Measurements from ENCODE around the gene IL25. TPM values are rescaled to one million over a fixed set of nuclear protein-coding genes. Genes with fewer than 3 reads are reported as not detected.
"Not testable (repeated sequence)": the region's sequence is repeated elsewhere in the genome, so short reads cannot be mapped to it uniquely, and the experiment has no call there.

The IL25 gene
- total RNA-seq, 5 donors from 2014 or later (not counting 1 experiment from before 2014, with no cell fraction given), result not detected

DNA sequence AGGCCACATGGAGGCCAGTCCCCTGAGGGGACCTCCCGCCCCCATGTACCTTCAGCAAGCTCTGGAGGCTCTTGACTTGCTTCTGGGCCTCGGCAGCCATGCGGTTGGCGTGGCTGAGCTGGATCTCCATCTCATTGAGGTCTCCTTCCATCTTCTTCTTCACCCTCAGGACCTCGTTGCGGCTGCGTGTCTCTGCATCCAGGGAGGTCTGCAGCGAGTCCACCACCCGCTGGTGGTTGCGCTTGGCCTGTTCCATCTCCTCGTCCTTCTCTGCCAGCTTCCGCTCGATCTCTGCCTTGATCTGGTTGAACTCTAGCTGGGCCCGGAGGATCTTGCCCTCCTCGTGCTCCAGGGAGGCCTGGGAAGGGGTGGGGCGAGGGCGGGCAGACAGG lies 13.7 kb downstream of the IL25 start:
- DNase-seq; H3K4me1 ChIP-seq (ENCODE audit: control insufficient read depth in 1 of 2, extremely low read depth in 1 of 2, insufficient read depth in 2 of 2, low read length in 2 of 2); H3K27ac Mint-ChIP-seq; POLR2A ChIA-PET; H3K9me3 Mint-ChIP-seq; H3K4me1 Mint-ChIP-seq; H3K9me3 ChIP-seq; H3K27ac ChIP-seq (ENCODE audit: low read length); CTCF ChIA-PET; H3K4me3 ChIP-seq (ENCODE audit: control insufficient read depth in 1 of 2, extremely low read depth in 1 of 2, low read length in 1 of 2); H3K4me3 Mint-ChIP-seq; H3K36me3 Mint-ChIP-seq; ATAC-seq (replicated peaks in 1 of 4); H3K36me3 ChIP-seq (ENCODE audit: control insufficient read depth in 2 of 2, extremely low read depth in 1 of 2, insufficient read depth in 1 of 2, low read length in 1 of 2): not testable (repeated sequence)
- 60% methylated on average over 2 of the region's 17 CpGs for WGBS (ENCODE audit: insufficient coverage)
- H3K27me3 Mint-ChIP-seq, result peaks cover 22 to 24% of the 10 kb centered on the region in 2 donors
- H3K27me3 ChIP-seq (replicated peaks in 1 of 2; ENCODE audit: control insufficient read depth in 2 of 2, extremely low read depth in 1 of 2, insufficient read depth in 2 of 2, low read length in 1 of 2), result peaks cover 0 to 36% of the 10 kb centered on the region in 2 experiments

DNA sequence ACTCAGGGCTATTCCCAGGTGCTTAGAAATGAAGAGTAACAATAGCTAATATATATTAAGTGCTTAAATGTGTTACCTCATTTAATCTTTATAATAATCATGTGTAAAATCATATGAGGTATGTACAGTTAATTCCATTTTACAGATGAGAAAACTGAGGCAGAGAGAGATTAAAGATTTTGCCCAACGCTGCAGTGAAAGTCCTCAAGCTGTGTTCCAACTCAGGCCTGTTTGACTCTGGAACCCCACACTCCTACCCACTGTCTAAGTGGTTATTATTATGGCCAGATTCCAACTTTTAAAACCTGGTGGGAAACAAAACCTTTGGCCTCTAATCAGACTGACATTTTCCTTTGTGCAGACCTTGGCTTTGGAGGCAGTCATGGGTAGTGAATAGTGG lies 14.4 kb downstream of the IL25 start:
- Histone ChIP-seq H3K27me3 (replicated peaks in 1 of 2; ENCODE audit: control insufficient read depth in 2 of 2, extremely low read depth in 1 of 2, insufficient read depth in 2 of 2, low read length in 1 of 2) (peaks cover 0 to 31% of the 10 kb centered on the region in 2 experiments), H3K4me3 (ENCODE audit: control insufficient read depth in 1 of 2, extremely low read depth in 1 of 2, low read length in 1 of 2) (no peak overlapping the region), H3K9me3 (no peaks in the 10 kb centered on the region), H3K36me3 (ENCODE audit: control insufficient read depth in 2 of 2, extremely low read depth in 1 of 2, insufficient read depth in 1 of 2, low read length in 1 of 2) (no peaks in the 10 kb centered on the region), H3K4me1 (ENCODE audit: control insufficient read depth in 1 of 2, extremely low read depth in 1 of 2, insufficient read depth in 2 of 2, low read length in 2 of 2) (no peaks in the 10 kb centered on the region), H3K27ac (ENCODE audit: low read length) (no peak overlapping the region)
- no peaks in the 10 kb centered on the region for H3K4me1 Mint-ChIP-seq
- DNase-seq (no peak), ATAC-seq (replicated peaks in 1 of 4) (no peak)
- POLR2A ChIA-PET, result no interaction called here
- no peaks in the 10 kb centered on the region for H3K9me3 Mint-ChIP-seq
- H3K4me3 Mint-ChIP-seq, result no peak overlapping the region
- CTCF ChIA-PET, result no interaction called here
- no peaks in the 10 kb centered on the region for H3K36me3 Mint-ChIP-seq
- no peak overlapping the region for H3K27ac Mint-ChIP-seq
- H3K27me3 Mint-ChIP-seq, result peaks cover 21 to 22% of the 10 kb centered on the region in 2 donors
- WGBS (ENCODE audit: insufficient coverage), result no CpG with 5 or more reads among the region's 1 CpG

DNA sequence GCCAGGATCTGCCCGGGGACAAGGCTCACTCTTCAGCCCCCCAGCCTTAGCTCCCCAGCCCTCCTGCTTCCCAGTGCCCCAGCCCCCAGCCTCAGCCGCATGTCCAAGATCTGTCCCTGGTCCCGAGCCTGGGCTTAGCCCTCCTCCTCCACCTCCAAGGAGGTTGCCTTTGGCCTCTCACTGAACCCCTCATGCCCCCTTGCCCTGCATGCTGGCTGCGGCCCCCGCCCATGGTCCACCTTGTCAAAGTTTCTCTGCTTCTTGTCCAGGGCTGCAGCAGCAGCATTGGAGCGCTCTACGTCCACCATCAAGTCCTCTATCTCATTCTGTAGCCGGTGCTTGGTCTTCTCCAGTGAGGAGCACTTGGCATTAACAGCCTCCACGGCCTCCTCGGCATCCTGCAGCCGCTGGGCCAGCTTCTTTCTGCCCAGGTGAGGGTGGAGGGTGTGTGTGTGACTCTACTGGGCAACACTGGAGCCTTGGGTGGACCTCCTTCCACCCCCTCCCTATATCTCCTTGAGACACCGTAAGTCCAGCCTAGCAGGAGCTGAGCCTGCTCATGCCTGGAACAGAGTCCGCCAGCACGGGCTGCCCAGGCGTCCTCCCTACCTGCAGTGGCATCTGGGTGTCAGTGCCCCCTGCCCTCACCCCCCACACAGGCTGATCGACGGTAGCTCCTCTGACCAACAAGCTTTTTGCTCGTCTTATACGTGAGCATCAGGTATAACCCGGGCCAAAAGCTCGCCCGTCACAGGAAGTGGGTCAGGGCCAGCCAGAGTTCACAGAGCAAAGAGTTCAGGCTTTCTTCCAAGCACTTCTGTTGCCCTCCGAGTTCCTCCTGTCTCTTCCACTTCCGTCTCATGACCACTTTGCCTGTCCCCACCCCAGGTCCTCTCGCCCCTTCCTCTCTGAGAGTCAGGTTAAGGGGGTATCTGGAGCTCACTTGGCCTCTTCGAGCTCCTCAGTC lies 15.6 kb downstream of the IL25 start:
- CTCF ChIA-PET, result interaction anchor here in 1 of 2 donors (0.9 kb wide), 1 partner anchor 9 kb away, joined by 3 read pairs; no protein-coding TSS in a partner anchor
- Histone ChIP-seq H3K4me3 (ENCODE audit: control insufficient read depth in 1 of 2, extremely low read depth in 1 of 2, low read length in 1 of 2) (no peak overlapping the region), H3K9me3 (no peaks in the 10 kb centered on the region), H3K27ac (ENCODE audit: low read length) (no peak overlapping the region), H3K27me3 (replicated peaks in 1 of 2; ENCODE audit: control insufficient read depth in 2 of 2, extremely low read depth in 1 of 2, insufficient read depth in 2 of 2, low read length in 1 of 2) (peaks cover 0 to 23% of the 10 kb centered on the region in 2 experiments), H3K4me1 (ENCODE audit: control insufficient read depth in 1 of 2, extremely low read depth in 1 of 2, insufficient read depth in 2 of 2, low read length in 2 of 2) (no peaks in the 10 kb centered on the region), H3K36me3 (ENCODE audit: control insufficient read depth in 2 of 2, extremely low read depth in 1 of 2, insufficient read depth in 1 of 2, low read length in 1 of 2) (no peaks in the 10 kb centered on the region)
- Mint-ChIP-seq H3K4me1 (no peaks in the 10 kb centered on the region), H3K4me3 (no peak overlapping the region), H3K27me3 (peaks cover 14 to 16% of the 10 kb centered on the region in 2 donors), H3K9me3 (no peaks in the 10 kb centered on the region), H3K27ac (no peak overlapping the region), H3K36me3 (no peaks in the 10 kb centered on the region)
- POLR2A ChIA-PET, result no interaction called here
- ATAC-seq (replicated peaks in 1 of 4) (no peak), DNase-seq (no peak)
- WGBS (ENCODE audit: insufficient coverage), result 73% methylated on average over 14 of the region's 26 CpGs

DNA sequence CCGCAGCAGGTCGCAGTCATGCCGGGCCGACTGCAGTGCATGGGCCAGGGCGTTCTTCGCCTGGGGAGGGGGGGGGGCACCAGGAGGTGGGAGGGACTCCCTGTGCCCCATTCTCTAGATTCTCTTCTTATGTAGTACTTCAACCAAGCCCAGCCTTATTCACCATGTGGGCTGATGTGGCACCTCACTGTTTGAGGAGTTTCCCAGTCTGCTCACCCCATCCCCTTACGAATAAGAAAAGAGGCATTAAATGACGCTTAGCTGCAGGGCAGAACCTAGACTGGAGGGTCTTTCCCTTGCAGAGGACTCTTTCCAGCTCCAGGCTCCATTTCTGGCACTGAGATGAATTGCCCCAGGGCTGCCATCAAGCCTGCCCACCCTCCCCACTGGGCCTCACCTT lies 16.4 kb downstream of the IL25 start:
- ChIA-PET CTCF (interaction anchor here in 1 of 2 donors (0.9 kb wide), 1 partner anchor 10 kb away, joined by 3 read pairs; no protein-coding TSS in a partner anchor), POLR2A (no interaction called here)
- no peak for DNase-seq
- H3K27me3 ChIP-seq (replicated peaks in 1 of 2; ENCODE audit: control insufficient read depth in 2 of 2, extremely low read depth in 1 of 2, insufficient read depth in 2 of 2, low read length in 1 of 2), result peaks cover 0 to 23% of the 10 kb centered on the region in 2 experiments
- H3K9me3 ChIP-seq, result no peaks in the 10 kb centered on the region
- Mint-ChIP-seq H3K4me1 (no peaks in the 10 kb centered on the region), H3K27ac (no peak overlapping the region), H3K4me3 (no peak overlapping the region), H3K27me3 (peaks cover 16 to 17% of the 10 kb centered on the region in 2 donors), H3K9me3 (no peaks in the 10 kb centered on the region), H3K36me3 (no peaks in the 10 kb centered on the region)
- no peak overlapping the region for H3K4me3 ChIP-seq (ENCODE audit: control insufficient read depth in 1 of 2, extremely low read depth in 1 of 2, low read length in 1 of 2)
- no peak for ATAC-seq (replicated peaks in 1 of 4)
- no peak overlapping the region for H3K27ac ChIP-seq (ENCODE audit: low read length)
- WGBS (ENCODE audit: insufficient coverage), result no CpG with 5 or more reads among the region's 8 CpGs
- H3K36me3 ChIP-seq (ENCODE audit: control insufficient read depth in 2 of 2, extremely low read depth in 1 of 2, insufficient read depth in 1 of 2, low read length in 1 of 2), result no peaks in the 10 kb centered on the region
- no peaks in the 10 kb centered on the region for H3K4me1 ChIP-seq (ENCODE audit: control insufficient read depth in 1 of 2, extremely low read depth in 1 of 2, insufficient read depth in 2 of 2, low read length in 2 of 2)

DNA sequence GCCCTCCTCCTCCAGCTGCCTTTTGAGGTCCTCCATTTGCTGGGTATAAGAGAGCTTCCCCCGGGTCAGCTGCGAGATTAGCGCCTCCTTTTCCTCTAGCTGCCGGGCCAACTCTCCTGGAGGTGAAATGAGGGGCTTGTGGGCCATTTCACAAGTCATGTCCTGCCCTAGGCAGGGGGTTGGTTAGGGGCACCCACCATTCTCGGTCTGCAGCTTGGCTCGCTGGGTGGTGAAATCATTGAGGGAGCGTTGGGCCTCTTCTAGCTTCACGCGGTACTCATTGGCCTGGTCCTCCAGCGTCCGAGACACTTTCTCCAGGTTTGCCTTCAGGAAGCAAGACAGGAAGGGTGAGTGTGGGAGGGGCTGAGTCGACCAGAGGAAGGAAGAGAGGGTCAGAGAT lies 16.8 kb downstream of the IL25 start:
- H3K27me3 Mint-ChIP-seq, result peaks cover 16 to 17% of the 10 kb centered on the region in 2 donors
- no peak for ATAC-seq (replicated peaks in 1 of 4)
- ChIA-PET CTCF (interaction anchor here in 1 of 2 donors (0.9 kb wide), 1 partner anchor 10 kb away, joined by 3 read pairs; no protein-coding TSS in a partner anchor), POLR2A (no interaction called here)
- H3K27ac Mint-ChIP-seq, result no peak overlapping the region
- H3K4me3 Mint-ChIP-seq, result no peak overlapping the region
- Histone ChIP-seq H3K9me3 (no peaks in the 10 kb centered on the region), H3K4me3 (ENCODE audit: control insufficient read depth in 1 of 2, extremely low read depth in 1 of 2, low read length in 1 of 2) (no peak overlapping the region), H3K27me3 (replicated peaks in 1 of 2; ENCODE audit: control insufficient read depth in 2 of 2, extremely low read depth in 1 of 2, insufficient read depth in 2 of 2, low read length in 1 of 2) (peaks cover 0 to 23% of the 10 kb centered on the region in 2 experiments), H3K36me3 (ENCODE audit: control insufficient read depth in 2 of 2, extremely low read depth in 1 of 2, insufficient read depth in 1 of 2, low read length in 1 of 2) (no peaks in the 10 kb centered on the region), H3K4me1 (ENCODE audit: control insufficient read depth in 1 of 2, extremely low read depth in 1 of 2, insufficient read depth in 2 of 2, low read length in 2 of 2) (no peaks in the 10 kb centered on the region), H3K27ac (ENCODE audit: low read length) (no peak overlapping the region)
- DNase-seq, result no peak
- H3K36me3 Mint-ChIP-seq, result no peaks in the 10 kb centered on the region
- WGBS (ENCODE audit: insufficient coverage), result 77% methylated on average over 7 of the region's 12 CpGs
- H3K9me3 Mint-ChIP-seq, result no peaks in the 10 kb centered on the region
- no peaks in the 10 kb centered on the region for H3K4me1 Mint-ChIP-seq

DNA sequence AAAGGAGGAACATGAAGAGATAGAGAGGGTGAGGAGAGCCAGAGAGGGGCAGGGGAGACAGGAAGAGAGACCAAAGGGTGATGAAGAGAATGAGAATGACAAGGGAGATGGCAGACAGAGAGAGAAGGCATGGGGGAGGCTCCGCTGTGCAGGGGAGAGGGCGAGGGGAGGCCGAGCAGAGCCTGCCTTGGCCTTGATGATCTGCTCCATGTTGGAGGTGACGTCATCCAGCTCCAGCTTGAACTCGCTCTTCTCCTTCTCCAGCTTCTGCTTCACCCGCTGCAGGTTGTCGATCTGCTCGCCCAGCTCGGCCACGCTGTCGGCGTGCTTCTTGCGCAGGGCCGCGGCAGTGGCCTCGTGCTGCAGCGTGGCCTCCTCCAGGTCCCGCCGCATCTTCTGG lies 17.3 kb downstream of the IL25 start:
- H3K27ac Mint-ChIP-seq; H3K4me3 Mint-ChIP-seq; H3K9me3 ChIP-seq; H3K36me3 Mint-ChIP-seq; H3K4me3 ChIP-seq (ENCODE audit: control insufficient read depth in 1 of 2, extremely low read depth in 1 of 2, low read length in 1 of 2); POLR2A ChIA-PET; H3K36me3 ChIP-seq (ENCODE audit: control insufficient read depth in 2 of 2, extremely low read depth in 1 of 2, insufficient read depth in 1 of 2, low read length in 1 of 2); DNase-seq; H3K4me1 Mint-ChIP-seq; ATAC-seq (replicated peaks in 1 of 4); H3K9me3 Mint-ChIP-seq; H3K4me1 ChIP-seq (ENCODE audit: control insufficient read depth in 1 of 2, extremely low read depth in 1 of 2, insufficient read depth in 2 of 2, low read length in 2 of 2); H3K27ac ChIP-seq (ENCODE audit: low read length): not testable (repeated sequence)
- peaks cover 0 to 23% of the 10 kb centered on the region in 2 experiments for H3K27me3 ChIP-seq (replicated peaks in 1 of 2; ENCODE audit: control insufficient read depth in 2 of 2, extremely low read depth in 1 of 2, insufficient read depth in 2 of 2, low read length in 1 of 2)
- CTCF ChIA-PET, result interaction anchor here in 1 of 2 donors (0.5 kb wide), 1 partner anchor 156 kb away, joined by 3 read pairs; no protein-coding TSS in a partner anchor
- peaks cover 16 to 17% of the 10 kb centered on the region in 2 donors for H3K27me3 Mint-ChIP-seq
- WGBS (ENCODE audit: insufficient coverage), result no CpG with 5 or more reads among the region's 19 CpGs
